Psoas muscle (tissue), 8 donors: ENCODE measurements around the gene RAD51D. TPM values are rescaled to one million over a fixed set of nuclear protein-coding genes. Genes with fewer than 3 reads are reported as not detected.

Source experiments
- ATAC-seq, 4 donors: fragments of 200-7000 bp; cut with Tn5 transposase; one replicate each; pipeline ENCODE4 v1.9.1; 2020; ENCODE audit warnings: moderate library complexity in 3 of 4, mild to moderate bottlenecking in 2 of 4
- DNase-seq, 2 donors: peaks; one replicate each; pipeline ENCODE4 v3.0.0-alpha.2; 2020
- H3K27ac ChIP-seq: fragments of 200-600 bp; one replicate; pipeline ENCODE4 v1.8.0; 2022
- H3K27me3 ChIP-seq, 3 donors: fragments of 200-600 bp in 1 of 3; one replicate each; pipeline versions ENCODE4 v1.6.1 to v1.8.0; 2013 to 2022; ENCODE audit warnings: low read length in 2 of 3, mild to moderate bottlenecking in 2 of 3, moderate library complexity in 1 of 3; ENCODE audit not compliant: insufficient read depth in 3 of 3
- H3K36me3 ChIP-seq, 2 donors: fragments of 200-600 bp in 1 of 2; one replicate each; pipeline versions ENCODE4 v1.6.1 to v1.8.0; 2013 to 2022; ENCODE audit warnings: low read depth in 1 of 2, mild to moderate bottlenecking in 1 of 2, moderate library complexity in 1 of 2; ENCODE audit not compliant: insufficient read depth in 1 of 2
- H3K4me1 ChIP-seq: fragments of 200-600 bp; one replicate; pipeline ENCODE4 v1.8.0; 2022
- H3K4me3 ChIP-seq: fragments of 200-600 bp; one replicate; pipeline ENCODE4 v1.8.0; 2022; ENCODE audit warnings: mild to moderate bottlenecking
- H3K9me3 ChIP-seq: fragments of 200-600 bp; one replicate; pipeline ENCODE4 v1.8.0; 2022
- CTCF ChIP-seq: fragments of 200-600 bp; IDR thresholded peaks from one replicate; pipeline ENCODE4 v1.8.0; 2022; ENCODE audit warnings: antibody characterized with exemption
- WGBS, 3 donors: extraction: QIAGEN DNeasy Blood & Tissue Kit; methylation state at CpG; one replicate each; pipeline versions ENCODE4 v1.1.6 to v1.1.7; 2013; 5-methylcytosine and 5-hydroxymethylcytosine counted together
- intact Hi-C, 2 donors: fragments of 100-400 bp; cut with DNase I; formaldehyde crosslinking; loops; one replicate each; pipeline versions ENCODE4 v1.11.0 to v1.14.2; 2022
- polyA plus RNA-seq, 3 donors: library from polyadenylated mRNA; stranded (reverse); fragments of 200-250 nt; gene quantifications; one replicate each; pipeline ENCODE4 v1.2.3, GENCODE V29; 2013
- total RNA-seq, 4 donors: library from RNA; stranded (reverse); fragmentation: NEBNext Ultra II Directional in 2 of 4; extraction: Animal tissue kit (Norgen Biotek cat#: 25700) in 2 of 4; gene quantifications; one replicate each; pipeline versions ENCODE4 v1.2.1 to v1.2.4, GENCODE V29; 2021 to 2023
- donor health status: healthy with polysubstance abuse.
- donor health status: DM: no; HTN: no; CAD: no; lungs with moderate emphysema.
- donor health status: Bipolar disorder and iron deficiency.
- donor health status: healthy.
- donor health status: DM: yes; HTN: yes; CAD: no.
- donor health status: DM: no; HTN: no; CAD: no.
- donor health status: DM: no; HTN: no; CAD: no.
- donor health status: DM: yes; HTN: yes; CAD: no.

The RAD51D gene
- total and polyA plus RNA-seq, 7 donors = 3.6 to 6.2 (median 5.4) TPM

GRCh38 chr17:35044181-35044580 is 75.5 kb downstream of the RAD51D start:
- Histone ChIP-seq H3K4me1 (peaks cover 5% of the 10 kb centered on the region), H3K4me3 (no peak overlapping the region), H3K9me3 (no peaks in the 10 kb centered on the region), H3K27ac (no peak overlapping the region), H3K36me3 (peaks cover 0 to 3% of the 10 kb centered on the region in 2 donors), H3K27me3 (no peaks in the 10 kb centered on the region)
- peak in 1 of 4 donors; percentile 9 for ATAC-seq
- no peak for TF ChIP-seq CTCF
- DNase-seq = no peak
- 79 to 82% (median 79%) methylated on average over 8 of the region's 8 CpGs for WGBS, 3 donors
- intact Hi-C loops = no loop called here

Other genes with a start within 250 kb of the RAD51D start
- gene CCT6B, start 158.4 kb downstream of the RAD51D start, total RNA-seq = 1 to 10 TPM; 2.4 to 5.2 (median 3.3) TPM
- gene CCT6B, start 158.4 kb downstream of the RAD51D start, polyA plus RNA-seq = 1 to 10 TPM in 2 of 3 donors, under 1 TPM in 1; 0.74 to 1.7 (median 1.2) TPM
- gene ZNF830, start 158.3 kb downstream of the RAD51D start, total RNA-seq = 10 to 100 TPM in 2 of 4 donors, 1 to 10 TPM in 2; 7.0 to 12.6 (median 10.6) TPM
- gene ZNF830, start 158.3 kb downstream of the RAD51D start, polyA plus RNA-seq = 10 to 100 TPM in 1 of 3 donors, 1 to 10 TPM in 2; 7.2 to 13.6 (median 9.6) TPM
- gene LIG3, start 139.3 kb downstream of the RAD51D start, total RNA-seq = 10 to 100 TPM; 23.5 to 28.2 (median 26.2) TPM
- 10 to 100 TPM; 11.5 to 17.6 (median 12.2) TPM for gene LIG3, start 139.3 kb downstream of the RAD51D start, polyA plus RNA-seq
- gene RFFL, start 56.2 kb downstream of the RAD51D start, total RNA-seq = 10 to 100 TPM; 23.6 to 39.5 (median 31.1) TPM
- 10 to 100 TPM in 1 of 3 donors, 1 to 10 TPM in 2; 7.0 to 19.1 (median 8.6) TPM for gene RFFL, start 56.2 kb downstream of the RAD51D start, polyA plus RNA-seq
- not detected for gene FNDC8, start 1.8 kb upstream of the RAD51D start, total RNA-seq
- not detected for gene FNDC8, start 1.8 kb upstream of the RAD51D start, polyA plus RNA-seq
- gene NLE1, start 22.4 kb upstream of the RAD51D start, total RNA-seq = 10 to 100 TPM in 2 of 4 donors, 1 to 10 TPM in 2; 9.8 to 11.9 (median 10.2) TPM
- 10 to 100 TPM in 2 of 3 donors, 1 to 10 TPM in 1; 9.1 to 15.6 (median 10.6) TPM for gene NLE1, start 22.4 kb upstream of the RAD51D start, polyA plus RNA-seq
- 100 to 1,000 TPM; 109 to 395 (median 175) TPM for gene UNC45B, start 28.0 kb upstream of the RAD51D start, total RNA-seq
- gene UNC45B, start 28.0 kb upstream of the RAD51D start, polyA plus RNA-seq = 10 to 100 TPM in 2 of 3 donors, 1 to 10 TPM in 1; 6.2 to 33.6 (median 33.1) TPM
- gene SLC35G3, start 74.5 kb upstream of the RAD51D start, total RNA-seq = not detected
- gene SLC35G3, start 74.5 kb upstream of the RAD51D start, polyA plus RNA-seq = not detected
- gene SLFN5, start 123.2 kb upstream of the RAD51D start, total RNA-seq = 10 to 100 TPM; 14.5 to 23.7 (median 20.0) TPM
- 1 to 10 TPM; 1.7 to 9.4 (median 2.0) TPM for gene SLFN5, start 123.2 kb upstream of the RAD51D start, polyA plus RNA-seq